GM18517 (cell line): Measurements from ENCODE around the gene KIAA1217.

Experiments used
- ATAC-seq: cut with Tn5 transposase; IDR thresholded peaks from one replicate; pipeline ENCODE4 v1.9.1; 2021; ENCODE audit warnings: mild to moderate bottlenecking, moderate library complexity; ENCODE audit not compliant: unreplicated experiment

Gene KIAA1217

GRCh38 chr10:24279166-24279565 lies 70.2 kb downstream of the KIAA1217 start:
- no peak for ATAC-seq

- no peak for ATAC-seq
Measured at GRCh38 chr10:24287559-24288195, 78.7 kb downstream of the KIAA1217 start.

- no peak for ATAC-seq
Measured at GRCh38 chr10:24288581-24288980, 79.6 kb downstream of the KIAA1217 start.

GRCh38 chr10:24289235-24289634 lies 80.3 kb downstream of the KIAA1217 start:
- ATAC-seq, result no peak

- no peak for ATAC-seq
Measured at GRCh38 chr10:24292304-24293293, 83.7 kb downstream of the KIAA1217 start.

GRCh38 chr10:24299578-24300260 lies 90.8 kb downstream of the KIAA1217 start:
- ATAC-seq, result no peak

GRCh38 chr10:24303522-24304310 lies 94.8 kb downstream of the KIAA1217 start:
- no peak for ATAC-seq

GRCh38 chr10:24305551-24306506 lies 96.9 kb downstream of the KIAA1217 start:
- ATAC-seq, result no peak

GRCh38 chr10:24306507-24306875 lies 97.6 kb downstream of the KIAA1217 start:
- no peak for ATAC-seq

- no peak for ATAC-seq
Measured at GRCh38 chr10:24307116-24307515, 98.2 kb downstream of the KIAA1217 start.

GRCh38 chr10:24307696-24308485 lies 99.0 kb downstream of the KIAA1217 start:
- ATAC-seq, result no peak

- ATAC-seq, result no peak
Measured at GRCh38 chr10:24310104-24310503, 101.2 kb downstream of the KIAA1217 start.

- ATAC-seq, result no peak
Measured at GRCh38 chr10:24311888-24312287, 103.0 kb downstream of the KIAA1217 start.

GRCh38 chr10:24313283-24313682 lies 104.3 kb downstream of the KIAA1217 start:
- ATAC-seq, result no peak

GRCh38 chr10:24315211-24315610 lies 106.3 kb downstream of the KIAA1217 start:
- no peak for ATAC-seq

GRCh38 chr10:24318517-24318916 lies 109.6 kb downstream of the KIAA1217 start:
- ATAC-seq, result no peak

GRCh38 chr10:24320373-24320772 lies 111.4 kb downstream of the KIAA1217 start:
- no peak for ATAC-seq

GRCh38 chr10:24324651-24325050 lies 115.7 kb downstream of the KIAA1217 start:
- no peak for ATAC-seq

GRCh38 chr10:24331457-24331856 lies 122.5 kb downstream of the KIAA1217 start:
- ATAC-seq, result no peak
